Rectal smooth muscle tissue (tissue), 1 donor: ENCODE data around the gene AQP9.

Experiments
- H3K27ac ChIP-seq: one replicate; pipeline ENCODE4 v1.7.0; 2013; ENCODE audit warnings: low read depth, low read length, inconsistent platforms
- H3K27me3 ChIP-seq: one replicate; pipeline ENCODE4 v1.7.0; 2013; ENCODE audit warnings: low read length; ENCODE audit not compliant: control insufficient read depth, insufficient read depth
- H3K36me3 ChIP-seq: one replicate; pipeline ENCODE4 v1.7.0; 2013; ENCODE audit warnings: low read length; ENCODE audit not compliant: control insufficient read depth, insufficient read depth
- H3K4me1 ChIP-seq: one replicate; pipeline ENCODE4 v1.7.0; 2013; ENCODE audit warnings: low read length; ENCODE audit not compliant: control insufficient read depth, insufficient read depth
- H3K4me3 ChIP-seq: one replicate; pipeline ENCODE4 v1.7.0; 2013; ENCODE audit warnings: low read length
- H3K9ac ChIP-seq: one replicate; pipeline ENCODE4 v1.7.0; 2013; ENCODE audit warnings: low read length

AQP9 gene

GRCh38 chr15:58118272-58118671, 19.9 kb upstream of the AQP9 start:
- H3K27ac ChIP-seq: no peak overlapping the region
- no peaks in the 10 kb centered on the region for H3K27me3 ChIP-seq
- H3K4me1 ChIP-seq: no peaks in the 10 kb centered on the region
- no peak overlapping the region for H3K4me3 ChIP-seq
- H3K9ac ChIP-seq: no peak overlapping the region
- no peaks in the 10 kb centered on the region for H3K36me3 ChIP-seq

- no peaks in the 10 kb centered on the region for H3K27me3 ChIP-seq
- no peaks in the 10 kb centered on the region for H3K4me1 ChIP-seq
- no peak overlapping the region for H3K27ac ChIP-seq
- H3K9ac ChIP-seq: no peak overlapping the region
- H3K4me3 ChIP-seq: no peak overlapping the region
- H3K36me3 ChIP-seq: no peaks in the 10 kb centered on the region
Measured at GRCh38 chr15:58119016-58119415, 19.2 kb upstream of the AQP9 start.

GRCh38 chr15:58124585-58124984, 13.6 kb upstream of the AQP9 start:
- Histone ChIP-seq H3K4me3 (no peak overlapping the region), H3K9ac (no peak overlapping the region), H3K27ac (no peak overlapping the region), H3K36me3 (no peaks in the 10 kb centered on the region), H3K27me3 (no peaks in the 10 kb centered on the region), H3K4me1 (no peaks in the 10 kb centered on the region)

- H3K9ac ChIP-seq: no peak overlapping the region
- H3K27me3 ChIP-seq: no peaks in the 10 kb centered on the region
- H3K4me3 ChIP-seq: no peak overlapping the region
- H3K36me3 ChIP-seq: no peaks in the 10 kb centered on the region
- no peaks in the 10 kb centered on the region for H3K4me1 ChIP-seq
- H3K27ac ChIP-seq: no peak overlapping the region
Measured at GRCh38 chr15:58125333-58125732, 12.8 kb upstream of the AQP9 start.

GRCh38 chr15:58134886-58135285, 3.3 kb upstream of the AQP9 start:
- no peak overlapping the region for H3K4me3 ChIP-seq
- no peaks in the 10 kb centered on the region for H3K27me3 ChIP-seq
- no peak overlapping the region for H3K9ac ChIP-seq
- H3K36me3 ChIP-seq: no peaks in the 10 kb centered on the region
- no peaks in the 10 kb centered on the region for H3K4me1 ChIP-seq
- no peak overlapping the region for H3K27ac ChIP-seq

- Histone ChIP-seq H3K4me3 (no peak overlapping the region), H3K36me3 (no peaks in the 10 kb centered on the region), H3K27me3 (no peaks in the 10 kb centered on the region), H3K4me1 (no peaks in the 10 kb centered on the region), H3K27ac (no peak overlapping the region), H3K9ac (no peak overlapping the region)
Measured at GRCh38 chr15:58135511-58136174, 2.5 kb upstream of the AQP9 start.

GRCh38 chr15:58136731-58137130, 1.4 kb upstream of the AQP9 start:
- no peak overlapping the region for H3K4me3 ChIP-seq
- no peaks in the 10 kb centered on the region for H3K4me1 ChIP-seq
- H3K27me3 ChIP-seq: no peaks in the 10 kb centered on the region
- no peak overlapping the region for H3K27ac ChIP-seq
- H3K9ac ChIP-seq: no peak overlapping the region
- H3K36me3 ChIP-seq: no peaks in the 10 kb centered on the region

GRCh38 chr15:58137686-58138085, 495 bp upstream of the AQP9 start:
- Histone ChIP-seq H3K27ac (no peak overlapping the region), H3K9ac (no peak overlapping the region), H3K27me3 (no peaks in the 10 kb centered on the region), H3K4me1 (no peaks in the 10 kb centered on the region), H3K36me3 (no peaks in the 10 kb centered on the region), H3K4me3 (no peak overlapping the region)

- no peaks in the 10 kb centered on the region for H3K27me3 ChIP-seq
- H3K4me1 ChIP-seq: no peaks in the 10 kb centered on the region
- H3K4me3 ChIP-seq: no peak overlapping the region
- no peaks in the 10 kb centered on the region for H3K36me3 ChIP-seq
- no peak overlapping the region for H3K9ac ChIP-seq
- no peak overlapping the region for H3K27ac ChIP-seq
Measured at GRCh38 chr15:58139276-58139988, 1.3 kb downstream of the AQP9 start.

- Histone ChIP-seq H3K36me3 (no peaks in the 10 kb centered on the region), H3K27me3 (no peaks in the 10 kb centered on the region), H3K4me1 (no peaks in the 10 kb centered on the region), H3K27ac (no peak overlapping the region), H3K4me3 (no peak overlapping the region), H3K9ac (no peak overlapping the region)
Measured at GRCh38 chr15:58139989-58140522, 1.9 kb downstream of the AQP9 start.

- Histone ChIP-seq H3K27ac (no peak overlapping the region), H3K36me3 (no peaks in the 10 kb centered on the region), H3K9ac (no peak overlapping the region), H3K4me3 (no peak overlapping the region), H3K4me1 (no peaks in the 10 kb centered on the region), H3K27me3 (no peaks in the 10 kb centered on the region)
Measured at GRCh38 chr15:58141894-58142293, 3.7 kb downstream of the AQP9 start.

- Histone ChIP-seq H3K4me1 (no peaks in the 10 kb centered on the region), H3K4me3 (no peak overlapping the region), H3K27ac (no peak overlapping the region), H3K9ac (no peak overlapping the region), H3K36me3 (no peaks in the 10 kb centered on the region), H3K27me3 (no peaks in the 10 kb centered on the region)
Measured at GRCh38 chr15:58142827-58143461, 4.8 kb downstream of the AQP9 start.
